GM12878 (cell line): ENCODE results near the gene OPCML. TPM values are rescaled to one million over a fixed set of nuclear protein-coding genes. Genes with fewer than 3 reads are reported as not detected.

Source experiments
- ATAC-seq: fragments of 200-7000 bp; cut with Tn5 transposase; 3 replicates; pipeline ENCODE4 v1.9.1; 2020; ENCODE audit warnings: mild to moderate bottlenecking, moderate library complexity
- BruUV-seq: library from RNA; stranded (reverse); fragments of 400-500 nt; replicated peaks from 2 replicates; lab custom pipeline; 2021; lab: Mats Ljungman, UMichigan
- CTCF ChIA-PET: fragments of 300-600 bp; sonication (Branson Sonifier 250); formaldehyde crosslinking; extraction: SDS; loops from one replicate; lab custom pipeline; 2021; ENCODE audit warnings: inconsistent platforms; lab: Yijun Ruan, JAX
- POLR2A ChIA-PET: fragments of 350-600 bp; formaldehyde crosslinking; extraction: SDS; loops from one replicate; lab custom pipeline; 2021; ENCODE audit warnings: inconsistent platforms; lab: Charles Lee
- RAD21 ChIA-PET: fragments of 300-600 bp; sonication (Branson Sonifier 250); formaldehyde crosslinking; loops from one replicate; lab custom pipeline; 2023; ENCODE audit warnings: antibody characterized with exemption; ENCODE audit not compliant: unreplicated experiment; lab: Charles Lee
- SMC1A ChIA-PET: fragments of 300-600 bp; sonication (Branson Sonifier 250); formaldehyde crosslinking; loops from one replicate; lab custom pipeline; 2023; ENCODE audit not compliant: unreplicated experiment, uncharacterized antibody; lab: Charles Lee
- DNase-seq: peaks from one replicate; pipeline ENCODE4 v3.0.0-alpha.2; 2011; ENCODE audit warnings: low read depth, low spot score
- FAIRE-seq: peaks from 3 replicates; lab custom pipeline; 2011; peaks lifted over from hg19 to GRCh38; lab: Jason Lieb, UNC
- H2AFZ ChIP-seq: 2 replicates; pipeline ENCODE4 v1.6.0; 2011; ENCODE audit warnings: low read depth, low read length, control low read depth; ENCODE audit not compliant: control insufficient read depth
- H3K27ac ChIP-seq: 2 replicates; pipeline ENCODE4 v1.5.1; 2011; ENCODE audit warnings: control low read depth; ENCODE audit not compliant: control insufficient read depth, insufficient read depth
- H3K27me3 ChIP-seq, 2 experiments: replicated peaks in 1 of 2; 2 replicates each; pipeline versions ENCODE4 v1.6.0 to v1.6.1; 2011; ENCODE audit warnings: low read length in 1 of 2; ENCODE audit not compliant: control insufficient read depth in 2 of 2, insufficient read depth in 2 of 2
- H3K36me3 ChIP-seq, 2 experiments: 2 replicates each; pipeline ENCODE4 v1.5.1; 2011; ENCODE audit warnings: low read length in 1 of 2; ENCODE audit not compliant: control insufficient read depth in 2 of 2, insufficient read depth in 2 of 2
- H3K4me1 ChIP-seq: 2 replicates; pipeline ENCODE4 v1.6.1; 2011; ENCODE audit warnings: mild to moderate bottlenecking, low read length, moderate library complexity, mixed read lengths; ENCODE audit not compliant: control insufficient read depth, insufficient read depth
- H3K4me2 ChIP-seq: 2 replicates; pipeline ENCODE4 v1.6.0; 2011; ENCODE audit warnings: control low read depth; ENCODE audit not compliant: control insufficient read depth, insufficient read depth
- H3K4me3 ChIP-seq: fragments of 200-600 bp; sonication (generic); 2 replicates; pipeline ENCODE4 v1.5.1; 2016
- H3K79me2 ChIP-seq: 2 replicates; pipeline ENCODE4 v1.6.0; 2011; ENCODE audit warnings: low read length; ENCODE audit not compliant: control insufficient read depth, insufficient read depth
- H3K9ac ChIP-seq: 2 replicates; pipeline ENCODE4 v1.8.0; 2011; ENCODE audit warnings: low read length, control low read depth, mixed read lengths; ENCODE audit not compliant: control insufficient read depth, insufficient read depth
- H3K9me3 ChIP-seq: replicated peaks from 3 replicates; pipeline ENCODE4 v1.5.1; 2011; ENCODE audit warnings: mild to moderate bottlenecking, low read length; ENCODE audit not compliant: control insufficient read depth, insufficient read depth
- H4K20me1 ChIP-seq: 2 replicates; pipeline ENCODE4 v1.6.0; 2011; ENCODE audit not compliant: control insufficient read depth, insufficient read depth
- CBX3 ChIP-seq: fragments of 200-600 bp; sonication (generic); IDR thresholded peaks from 2 replicates; pipeline ENCODE4 v1.6.1; 2016; ENCODE audit warnings: low read depth, borderline replicate concordance
- FOXK2 ChIP-seq: fragments of 450-650 bp; IDR thresholded peaks from 2 replicates; pipeline ENCODE4 v1.6.1; 2017; ENCODE audit warnings: mild to moderate bottlenecking, moderate library complexity
- GATAD2B ChIP-seq: fragments of 450-650 bp; conservative IDR thresholded peaks from 2 replicates; pipeline ENCODE4 v1.6.1; 2017; ENCODE audit warnings: low read depth, mild to moderate bottlenecking, moderate library complexity
- KDM1A ChIP-seq: fragments of 200-600 bp; sonication (generic); IDR thresholded peaks from 2 replicates; pipeline ENCODE4 v1.6.1; 2016; ENCODE audit warnings: borderline replicate concordance
- NFXL1 ChIP-seq: fragments of 450-650 bp; IDR thresholded peaks from 2 replicates; pipeline ENCODE4 v1.6.1; 2017; ENCODE audit warnings: antibody characterized with exemption, mild to moderate bottlenecking, borderline replicate concordance
- NFYB ChIP-seq: IDR thresholded peaks from 2 replicates; pipeline ENCODE4 v1.6.1; 2011; ENCODE audit warnings: low read depth, mild to moderate bottlenecking, low read length, improper control_type of control experiment, moderate library complexity; ENCODE audit not compliant: insufficient read depth
- NKRF ChIP-seq: fragments of 450-650 bp; conservative IDR thresholded peaks from 2 replicates; pipeline ENCODE4 v1.6.1; 2017; ENCODE audit warnings: mild to moderate bottlenecking, moderate library complexity
- PAX5 ChIP-seq: IDR thresholded peaks from 2 replicates; pipeline ENCODE4 v1.6.1; 2011; ENCODE audit warnings: low read depth, low read length, borderline replicate concordance
- RFX5 ChIP-seq: IDR thresholded peaks from 2 replicates; pipeline ENCODE4 v1.6.1; 2011; ENCODE audit warnings: low read depth, low read length, improper control_type of control experiment
- SPI1 ChIP-seq: IDR thresholded peaks from 2 replicates; pipeline ENCODE4 v1.6.1; 2011; ENCODE audit warnings: low read depth, mild to moderate bottlenecking, low read length, moderate library complexity, borderline replicate concordance; ENCODE audit not compliant: insufficient read depth
- TCF12 ChIP-seq: IDR thresholded peaks from 2 replicates; pipeline ENCODE4 v1.6.1; 2011; ENCODE audit warnings: low read depth, mild to moderate bottlenecking, low read length
- ZBTB11 ChIP-seq: fragments of 450-650 bp; formaldehyde crosslinking; IDR thresholded peaks from 2 replicates; pipeline ENCODE4 v1.5.0; 2022; ENCODE audit warnings: mild to moderate bottlenecking, missing genetic modification characterization
- WGBS: methylation state at CpG from one replicate; pipeline ENCODE4 v1.1.6; 2016; ENCODE audit warnings: low lambda C conversion rate; ENCODE audit not compliant: insufficient replicate concordance, insufficient coverage; ENCODE audit errors: missing lambda C conversion rate; 5-methylcytosine and 5-hydroxymethylcytosine counted together
- in situ Hi-C: fragments of 300-500 bp; cut with MboI; formaldehyde crosslinking; loops from 9 replicates; pipeline ENCODE4 v1.14.3; 2018; ENCODE audit warnings: mixed read lengths
- intact Hi-C: fragments of 100-400 bp; cut with micrococcal nuclease; formaldehyde crosslinking; loops from one replicate; pipeline ENCODE4 v1.14.2; 2022; ENCODE audit not compliant: unreplicated experiment
- polyA plus RNA-seq, 11 experiments: library from polyadenylated mRNA; depleted of rRNA in 4 of 11; unstranded in 6 of 11; stranded (reverse) in 5 of 11; fragments of >200 nt; fragmentation: Nextera tagmentation in 4 of 11; fragmentation: Illumina TruSeq in 1 of 11; extraction: Ambion mirVana in 4 of 11; extraction: Trizol in 1 of 11; gene quantifications; 1 replicate in 1 of 11; 2 replicates in 10 of 11; pipeline versions ENCODE4 v1.2.1 to v1.2.3, GENCODE V29; 2011 to 2016; ENCODE audit warnings: inconsistent platforms in 2 of 11, missing spikeins in 2 of 11, low read depth in 1 of 11
- total RNA-seq, 4 experiments: library from RNA; depleted of rRNA in 3 of 4; stranded (reverse); fragments of >200 nt in 3 of 4; fragmentation: Illumina TruSeq in 1 of 4; extraction: Trizol in 1 of 4; gene quantifications; 2 replicates each; pipeline versions ENCODE4 v1.2.1 to v1.2.3, GENCODE V29; 2013 to 2021
- TF ChIP-seq, protein P1 (sequence below), 3 experiments: IDR thresholded peaks in 2 of 3; conservative IDR thresholded peaks in 1 of 3; 2 replicates each; pipeline ENCODE4 v1.5.1; 2011; ENCODE audit warnings: low read depth in 3 of 3, low read length in 3 of 3, mild to moderate bottlenecking in 3 of 3, control low read depth in 2 of 3, moderate library complexity in 2 of 3, inconsistent platforms in 1 of 3, mixed read lengths in 1 of 3; ENCODE audit not compliant: control insufficient read depth in 2 of 3, insufficient read depth in 1 of 3; ENCODE audit errors: extremely low read depth in 1 of 3
- TF ChIP-seq, protein P2 (sequence below): fragments of 450-650 bp; formaldehyde crosslinking; IDR thresholded peaks from 2 replicates; pipeline ENCODE4 v1.4.0; 2020; ENCODE audit warnings: mild to moderate bottlenecking, moderate library complexity

Gene OPCML
- total and polyA plus RNA-seq, 10 of the 15 experiments (the other 5 are each of a cell fraction or from before 2014, with no cell fraction given): 0.84 TPM; not detected in 9

DNA sequence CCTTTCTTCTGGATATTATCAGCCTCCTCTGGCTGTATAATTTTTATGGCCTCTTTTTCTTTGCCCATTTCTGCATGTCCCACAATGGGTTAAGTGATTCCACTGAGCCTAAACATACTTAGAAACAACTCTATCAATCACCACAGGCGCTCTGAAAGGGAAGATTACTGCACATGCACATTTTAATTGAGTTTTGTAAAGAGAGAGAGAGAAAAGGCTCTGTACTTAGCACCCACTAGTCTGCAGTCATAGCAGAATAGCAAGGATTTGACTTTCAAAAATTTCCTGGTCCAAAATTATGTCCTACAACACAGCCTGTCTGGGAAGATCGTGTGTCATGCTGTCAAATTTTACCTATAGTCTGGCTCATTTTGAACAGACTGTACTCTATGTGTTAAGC is 758.5 kb downstream of the OPCML start:
- Histone ChIP-seq H3K4me2 (no peak overlapping the region), H3K9ac (no peak overlapping the region), H3K36me3 (no peaks in the 10 kb centered on the region), H3K4me3 (no peak overlapping the region), H3K27ac (no peak overlapping the region), H4K20me1 (no peaks in the 10 kb centered on the region), H3K4me1 (no peaks in the 10 kb centered on the region), H3K9me3 (no peaks in the 10 kb centered on the region), H3K27me3 (no peaks in the 10 kb centered on the region; a peak in 1 of 4 replicates), H2AFZ (no peak overlapping the region), H3K79me2 (no peaks in the 10 kb centered on the region)
- ChIA-PET CTCF (no interaction called here), POLR2A (no interaction called here), SMC1A (no interaction called here), RAD21 (no interaction called here)
- 2% methylated on average over 2 of the region's 2 CpGs for WGBS
- no peak for FAIRE-seq
- DNase-seq: no peak
- no TSS peak for BruUV-seq
- in situ Hi-C loops: no loop called here
- intact Hi-C loops: no loop called here
- no peak for ATAC-seq
- TF ChIP-seq NFXL1: no peak
- TF ChIP-seq NFYB: no peak
- TF ChIP-seq NKRF: no peak
- no peak for TF ChIP-seq FOXK2
- TF ChIP-seq GATAD2B: no peak
- TF ChIP-seq SPI1: no peak
- no peak for TF ChIP-seq RFX5
- TF ChIP-seq, protein P1, sequence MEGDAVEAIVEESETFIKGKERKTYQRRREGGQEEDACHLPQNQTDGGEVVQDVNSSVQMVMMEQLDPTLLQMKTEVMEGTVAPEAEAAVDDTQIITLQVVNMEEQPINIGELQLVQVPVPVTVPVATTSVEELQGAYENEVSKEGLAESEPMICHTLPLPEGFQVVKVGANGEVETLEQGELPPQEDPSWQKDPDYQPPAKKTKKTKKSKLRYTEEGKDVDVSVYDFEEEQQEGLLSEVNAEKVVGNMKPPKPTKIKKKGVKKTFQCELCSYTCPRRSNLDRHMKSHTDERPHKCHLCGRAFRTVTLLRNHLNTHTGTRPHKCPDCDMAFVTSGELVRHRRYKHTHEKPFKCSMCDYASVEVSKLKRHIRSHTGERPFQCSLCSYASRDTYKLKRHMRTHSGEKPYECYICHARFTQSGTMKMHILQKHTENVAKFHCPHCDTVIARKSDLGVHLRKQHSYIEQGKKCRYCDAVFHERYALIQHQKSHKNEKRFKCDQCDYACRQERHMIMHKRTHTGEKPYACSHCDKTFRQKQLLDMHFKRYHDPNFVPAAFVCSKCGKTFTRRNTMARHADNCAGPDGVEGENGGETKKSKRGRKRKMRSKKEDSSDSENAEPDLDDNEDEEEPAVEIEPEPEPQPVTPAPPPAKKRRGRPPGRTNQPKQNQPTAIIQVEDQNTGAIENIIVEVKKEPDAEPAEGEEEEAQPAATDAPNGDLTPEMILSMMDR (IDR thresholded peaks at IDR 0.05 in 2 of 3, conservative IDR thresholded peaks at IDR 0.05 in 1 of 3; ENCODE audit: control insufficient read depth in 2 of 3, extremely low read depth in 1 of 3, insufficient read depth in 1 of 3, low read depth in 3 of 3, low read length in 3 of 3): no peak
- no peak for TF ChIP-seq KDM1A
- no peak for TF ChIP-seq PAX5
- TF ChIP-seq TCF12: no peak
- no peak for TF ChIP-seq CBX3
- TF ChIP-seq ZBTB11 (CRISPR knock-in tag): no peak
- TF ChIP-seq, protein P2, sequence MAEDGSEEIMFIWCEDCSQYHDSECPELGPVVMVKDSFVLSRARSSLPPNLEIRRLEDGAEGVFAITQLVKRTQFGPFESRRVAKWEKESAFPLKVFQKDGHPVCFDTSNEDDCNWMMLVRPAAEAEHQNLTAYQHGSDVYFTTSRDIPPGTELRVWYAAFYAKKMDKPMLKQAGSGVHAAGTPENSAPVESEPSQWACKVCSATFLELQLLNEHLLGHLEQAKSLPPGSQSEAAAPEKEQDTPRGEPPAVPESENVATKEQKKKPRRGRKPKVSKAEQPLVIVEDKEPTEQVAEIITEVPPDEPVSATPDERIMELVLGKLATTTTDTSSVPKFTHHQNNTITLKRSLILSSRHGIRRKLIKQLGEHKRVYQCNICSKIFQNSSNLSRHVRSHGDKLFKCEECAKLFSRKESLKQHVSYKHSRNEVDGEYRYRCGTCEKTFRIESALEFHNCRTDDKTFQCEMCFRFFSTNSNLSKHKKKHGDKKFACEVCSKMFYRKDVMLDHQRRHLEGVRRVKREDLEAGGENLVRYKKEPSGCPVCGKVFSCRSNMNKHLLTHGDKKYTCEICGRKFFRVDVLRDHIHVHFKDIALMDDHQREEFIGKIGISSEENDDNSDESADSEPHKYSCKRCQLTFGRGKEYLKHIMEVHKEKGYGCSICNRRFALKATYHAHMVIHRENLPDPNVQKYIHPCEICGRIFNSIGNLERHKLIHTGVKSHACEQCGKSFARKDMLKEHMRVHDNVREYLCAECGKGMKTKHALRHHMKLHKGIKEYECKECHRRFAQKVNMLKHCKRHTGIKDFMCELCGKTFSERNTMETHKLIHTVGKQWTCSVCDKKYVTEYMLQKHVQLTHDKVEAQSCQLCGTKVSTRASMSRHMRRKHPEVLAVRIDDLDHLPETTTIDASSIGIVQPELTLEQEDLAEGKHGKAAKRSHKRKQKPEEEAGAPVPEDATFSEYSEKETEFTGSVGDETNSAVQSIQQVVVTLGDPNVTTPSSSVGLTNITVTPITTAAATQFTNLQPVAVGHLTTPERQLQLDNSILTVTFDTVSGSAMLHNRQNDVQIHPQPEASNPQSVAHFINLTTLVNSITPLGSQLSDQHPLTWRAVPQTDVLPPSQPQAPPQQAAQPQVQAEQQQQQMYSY: no peak
